GM19099 (cell line): ENCODE results near the gene KIAA0232.

ENCODE experiments used
- POLR2A ChIP-seq: IDR thresholded peaks from 3 replicates; pipeline ENCODE4 v1.6.1; 2011; ENCODE audit warnings: low read depth; ENCODE audit not compliant: insufficient read length; ENCODE audit errors: extremely low read depth

KIAA0232 gene

GRCh38 chr4:6767748-6768538, 14.6 kb upstream of the KIAA0232 start:
- TF ChIP-seq POLR2A: no peak

GRCh38 chr4:6768539-6768905, 14.0 kb upstream of the KIAA0232 start:
- no peak for TF ChIP-seq POLR2A

GRCh38 chr4:6769233-6769988, 13.1 kb upstream of the KIAA0232 start:
- TF ChIP-seq POLR2A: no peak

- no peak for TF ChIP-seq POLR2A
Observed at GRCh38 chr4:6769989-6770420, 12.5 kb upstream of the KIAA0232 start.

GRCh38 chr4:6770581-6771228, 11.8 kb upstream of the KIAA0232 start:
- TF ChIP-seq POLR2A: no peak

GRCh38 chr4:6771229-6771671, 11.3 kb upstream of the KIAA0232 start:
- no peak for TF ChIP-seq POLR2A

GRCh38 chr4:6772223-6772928, 10.2 kb upstream of the KIAA0232 start:
- TF ChIP-seq POLR2A: no peak

- TF ChIP-seq POLR2A: no peak
Observed at GRCh38 chr4:6773106-6773505, 9.4 kb upstream of the KIAA0232 start.

- TF ChIP-seq POLR2A: no peak
Observed at GRCh38 chr4:6773616-6774540, 8.6 kb upstream of the KIAA0232 start.

GRCh38 chr4:6775746-6776145, 6.8 kb upstream of the KIAA0232 start:
- TF ChIP-seq POLR2A: no peak

GRCh38 chr4:6776920-6777635, 5.4 kb upstream of the KIAA0232 start:
- no peak for TF ChIP-seq POLR2A

- TF ChIP-seq POLR2A: no peak
Observed at GRCh38 chr4:6777636-6778281, 4.8 kb upstream of the KIAA0232 start.

- TF ChIP-seq POLR2A: no peak
Observed at GRCh38 chr4:6778435-6778834, 4.1 kb upstream of the KIAA0232 start.
